HTERT RPE-1 (cell line): Measurements from ENCODE around the gene MRPL14.

ENCODE experiments used
- in situ Hi-C: fragments of 300-500 bp; cut with MboI; formaldehyde crosslinking; loops from 4 replicates; pipeline ENCODE4 v1.14.3; 2020; ENCODE audit warnings: low sequenced_read_pairs

MRPL14 gene

DNA sequence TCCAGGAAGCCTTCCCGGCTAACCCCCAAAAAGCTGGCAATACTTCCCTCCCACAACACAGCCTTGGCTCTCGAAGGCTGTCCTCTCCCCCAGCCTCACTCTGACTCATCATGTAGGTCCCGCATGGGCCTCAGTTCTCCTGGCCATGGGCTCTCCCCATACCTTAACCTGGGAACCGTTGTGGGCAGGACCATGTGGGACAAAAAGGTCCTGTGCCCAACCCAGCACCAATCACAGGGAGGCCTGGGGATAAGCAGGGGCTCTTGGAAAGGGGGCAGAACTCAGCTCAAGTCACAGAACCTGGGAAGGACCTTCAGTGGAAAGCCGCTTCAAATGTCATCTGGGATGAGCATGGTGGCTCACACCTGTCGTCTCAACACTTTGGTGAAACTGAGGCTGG is 45.5 kb downstream of the MRPL14 start:
- in situ Hi-C loops, result no loop called here

DNA sequence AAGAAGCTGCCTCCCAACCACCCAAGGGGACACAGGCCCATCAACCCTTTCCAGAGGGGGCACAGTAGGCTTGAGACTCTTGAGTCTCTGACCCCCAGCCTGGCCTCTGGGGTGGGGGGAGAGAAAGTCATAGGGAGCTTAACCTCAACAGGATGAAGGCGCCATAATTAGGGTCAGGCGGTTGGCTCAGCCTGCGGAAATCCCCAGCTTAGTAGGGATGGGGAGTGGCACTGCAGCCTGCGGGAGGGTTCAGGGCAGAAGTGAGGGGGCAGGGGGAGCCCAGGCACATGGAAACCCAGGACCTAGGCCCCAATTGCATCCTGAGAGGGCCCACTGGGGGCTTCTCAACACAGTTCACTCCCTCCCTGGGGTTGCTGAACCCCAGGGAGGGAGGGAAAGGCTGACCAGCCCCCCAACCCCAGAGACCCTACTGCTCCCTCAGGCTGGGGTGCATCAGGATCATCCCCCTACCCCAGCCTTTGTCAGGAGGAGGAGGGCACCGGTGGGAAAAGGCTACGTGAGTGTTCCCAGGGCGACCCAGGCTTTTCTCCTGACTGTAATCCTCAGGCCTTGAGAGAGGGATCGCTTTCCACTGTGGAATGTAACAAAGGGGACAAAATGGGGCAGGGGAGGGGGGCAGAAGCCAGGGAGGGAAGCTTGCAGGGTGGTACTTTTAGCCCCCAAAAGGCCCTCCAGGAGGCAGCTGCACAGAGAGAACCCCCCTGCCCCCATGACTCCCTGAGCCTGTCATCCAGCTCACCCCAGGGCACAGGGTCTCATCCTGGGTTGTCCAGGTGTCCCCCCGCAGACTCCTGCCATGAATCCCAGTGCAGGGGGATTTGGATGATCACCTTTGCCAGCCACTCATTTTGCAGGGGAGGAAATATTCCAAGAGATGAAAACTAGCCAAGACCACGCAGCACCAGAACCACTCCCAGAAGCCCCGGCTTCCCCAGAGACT is 46.4 kb downstream of the MRPL14 start:
- in situ Hi-C loops, result no loop called here

DNA sequence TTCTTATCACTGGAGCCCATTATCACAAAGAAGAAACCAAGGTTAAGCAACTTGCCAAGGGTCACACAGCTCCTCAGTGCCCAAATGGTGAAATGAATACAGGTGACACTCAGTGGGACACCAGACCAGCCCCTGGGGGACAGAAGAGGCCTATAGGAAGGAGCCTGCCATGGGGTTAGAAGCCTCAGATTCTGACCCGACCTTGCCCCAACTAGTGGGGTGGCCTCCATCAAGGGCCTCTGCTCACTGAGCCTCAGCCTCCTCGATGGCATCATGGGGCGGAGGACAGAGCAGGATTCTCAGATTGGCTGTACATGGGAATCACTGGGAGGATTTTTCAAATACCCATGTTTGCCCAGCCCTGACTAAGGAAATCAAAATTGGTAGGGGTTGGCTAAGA is 47.6 kb downstream of the MRPL14 start:
- in situ Hi-C loops, result no loop called here

DNA sequence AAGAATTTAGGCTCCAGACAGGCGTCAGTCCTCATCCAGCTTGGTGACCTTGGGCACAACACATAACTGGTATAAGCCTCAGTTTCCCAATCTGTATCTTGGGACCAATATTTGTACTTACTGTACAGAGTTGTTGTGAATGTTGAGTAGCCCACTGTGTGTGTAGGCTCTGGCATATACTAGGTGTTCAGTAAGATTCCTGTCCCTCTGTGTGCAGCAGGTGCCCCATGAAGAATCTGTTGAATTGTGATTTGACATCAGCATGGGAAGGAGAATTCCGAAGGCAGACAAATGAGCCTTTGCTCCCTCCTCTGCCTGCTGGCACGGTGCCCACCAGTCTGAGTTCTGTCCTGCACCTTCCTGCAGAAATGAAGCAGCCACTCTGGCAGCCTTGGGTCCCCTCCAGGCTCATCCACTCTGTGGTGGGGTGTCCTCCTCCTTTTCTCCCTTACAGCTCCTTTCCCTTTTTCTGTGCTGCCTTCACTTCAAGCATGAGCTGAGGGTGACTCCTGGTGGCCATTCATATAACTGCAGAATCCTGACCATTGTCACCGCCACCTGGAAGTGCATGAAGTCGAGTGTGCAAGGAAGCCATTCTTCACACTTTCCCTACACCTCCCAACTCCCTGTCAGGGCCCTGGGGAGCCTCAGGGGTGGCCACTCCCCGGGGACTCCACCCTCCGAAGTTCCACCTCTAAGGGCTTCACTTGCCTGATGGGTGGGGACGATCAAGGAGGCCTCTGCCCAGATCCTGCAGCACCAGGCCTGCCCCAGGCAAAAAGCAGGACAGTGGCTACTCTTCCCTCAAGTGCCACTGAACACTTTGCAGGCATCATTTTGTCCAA is 48.2 kb downstream of the MRPL14 start:
- in situ Hi-C loops, result no loop called here

DNA sequence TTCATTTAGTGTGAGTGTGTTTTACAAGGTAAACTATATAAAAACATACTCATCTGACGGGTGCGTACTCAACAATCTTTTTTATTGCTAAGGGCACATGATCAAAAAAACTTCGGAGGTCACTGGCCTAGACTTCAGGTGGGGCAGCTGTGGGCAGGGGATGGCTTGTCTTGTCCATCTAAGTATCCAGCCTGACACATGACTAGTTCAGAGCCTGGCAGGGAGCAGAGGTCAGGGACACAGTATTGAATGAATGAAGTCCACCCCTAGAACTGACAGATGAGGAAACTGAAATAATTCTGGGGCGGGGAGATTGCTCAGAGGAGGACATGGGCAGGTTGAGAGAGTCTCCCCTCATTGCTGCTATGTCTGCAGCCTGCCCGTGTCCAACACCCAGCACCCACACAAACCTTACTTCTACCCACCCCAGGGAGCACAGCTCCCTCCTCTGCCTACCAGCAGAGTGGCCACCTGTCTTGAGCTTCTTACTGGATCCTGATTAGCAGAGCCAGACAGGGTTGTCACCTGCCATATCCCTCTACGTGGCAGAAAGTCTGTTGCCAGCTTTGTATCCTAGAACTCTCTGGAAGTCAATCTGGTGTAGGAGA is 48.9 kb downstream of the MRPL14 start:
- in situ Hi-C loops, result no loop called here

DNA sequence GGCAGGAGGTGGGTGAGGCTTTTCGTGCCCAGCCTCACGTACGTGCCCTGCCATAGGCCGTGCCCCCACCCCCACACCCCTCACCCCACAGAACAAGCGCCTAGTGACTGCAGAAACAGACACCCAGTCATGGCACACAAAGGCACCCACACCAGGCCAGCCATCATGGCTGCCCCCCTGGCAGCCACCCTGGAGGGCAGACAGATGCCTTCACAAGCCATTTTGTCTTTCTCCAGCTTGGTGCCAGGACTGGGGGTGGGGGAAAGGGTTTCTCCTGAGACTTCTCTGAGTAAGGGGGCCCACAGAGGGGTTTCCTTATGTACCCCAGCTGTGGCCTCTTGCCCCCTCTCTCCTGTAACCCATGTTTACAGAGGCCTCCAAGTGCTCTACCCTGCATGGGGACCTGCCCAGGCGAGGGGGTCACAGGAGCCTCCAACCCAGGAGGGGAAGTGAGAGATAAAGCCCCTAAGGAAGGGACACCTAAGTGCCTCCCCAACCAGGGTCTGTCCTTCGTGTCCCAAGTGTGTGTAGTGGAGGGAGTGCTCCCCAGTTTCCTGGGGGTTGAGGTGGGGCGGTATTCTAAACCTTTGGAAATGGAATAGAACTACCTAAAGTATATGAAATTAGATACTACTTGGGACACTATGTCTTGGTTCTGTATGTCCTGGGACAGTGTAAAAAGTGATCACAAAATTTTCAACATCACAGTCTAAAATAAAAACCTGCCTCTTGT is 49.9 kb downstream of the MRPL14 start:
- in situ Hi-C loops, result no loop called here

DNA sequence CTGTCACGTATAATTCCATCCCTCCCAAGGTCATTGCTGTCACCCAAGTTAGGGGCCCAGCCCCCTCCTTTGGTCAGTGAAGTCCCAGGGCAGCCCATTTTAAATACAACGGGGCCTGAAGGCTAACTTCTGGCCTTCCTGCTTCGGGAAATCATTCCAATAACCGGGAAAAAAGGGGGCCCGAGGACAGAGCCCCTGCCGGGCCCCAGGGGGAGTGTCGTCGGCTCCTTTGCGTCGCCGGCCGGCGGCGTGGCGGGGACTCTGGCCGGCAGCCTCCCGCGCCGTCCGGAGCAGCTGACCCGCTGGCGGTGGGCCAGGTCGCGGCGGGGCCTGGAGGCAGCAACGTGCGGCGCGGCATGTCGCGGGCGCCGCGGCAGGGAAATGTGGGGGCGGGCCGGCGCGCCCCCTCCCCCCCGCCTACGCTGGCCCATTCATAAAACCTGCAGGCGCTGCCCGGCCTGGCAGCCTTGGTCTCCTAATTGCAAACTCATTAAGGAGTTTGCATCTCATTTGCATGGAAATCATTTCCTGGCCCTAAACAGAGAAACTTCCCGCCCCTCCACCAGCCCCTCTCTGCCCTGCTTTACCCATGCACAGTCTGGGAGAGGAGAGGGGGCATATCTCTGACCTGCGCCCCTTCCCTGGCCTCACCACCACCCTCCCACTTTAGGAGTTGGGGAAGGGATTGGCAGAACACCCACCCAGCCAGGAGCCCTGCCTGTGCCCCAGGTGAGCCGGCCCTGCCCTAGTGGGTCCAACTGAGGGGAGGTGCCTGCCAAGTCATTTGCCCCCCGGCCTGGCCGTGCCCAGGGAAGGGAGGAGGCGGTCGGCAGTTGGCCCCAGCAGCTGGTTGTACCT is 50.7 kb downstream of the MRPL14 start:
- in situ Hi-C loops, result no loop called here

DNA sequence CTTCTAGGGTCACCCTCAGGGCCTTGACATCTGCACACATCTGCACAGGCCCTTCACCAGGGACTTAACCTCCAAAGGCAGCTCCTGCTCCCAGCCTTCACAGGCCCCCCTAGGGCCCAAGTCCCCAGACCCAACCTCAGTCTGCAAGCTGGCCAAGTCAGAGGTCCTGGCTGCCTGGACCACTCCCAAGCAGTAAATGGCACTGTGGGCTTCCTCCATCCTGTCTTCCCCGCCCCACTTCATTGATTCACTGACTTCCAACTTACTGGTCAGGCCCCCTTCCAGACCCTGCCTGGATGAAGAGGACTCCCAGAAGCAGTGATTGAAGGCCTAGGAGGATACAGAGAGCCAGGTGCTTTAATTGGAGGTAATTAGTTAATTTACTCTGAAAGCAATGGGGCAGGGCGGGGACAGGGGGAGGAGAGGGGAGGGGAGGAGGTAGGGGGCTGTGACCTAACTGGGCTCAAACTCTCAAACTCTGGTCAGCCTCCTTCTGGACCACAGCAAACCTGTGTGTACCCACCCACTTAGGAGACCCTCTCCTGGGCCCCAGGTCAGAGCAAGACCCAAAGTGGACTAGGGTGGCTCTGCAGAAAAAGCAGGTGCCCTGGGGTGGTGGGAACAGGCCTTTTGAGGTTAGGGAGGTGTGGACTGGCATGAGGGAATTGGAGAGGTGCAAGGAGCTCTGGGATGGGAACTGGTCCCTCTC is 51.5 kb downstream of the MRPL14 start:
- in situ Hi-C loops, result no loop called here

DNA sequence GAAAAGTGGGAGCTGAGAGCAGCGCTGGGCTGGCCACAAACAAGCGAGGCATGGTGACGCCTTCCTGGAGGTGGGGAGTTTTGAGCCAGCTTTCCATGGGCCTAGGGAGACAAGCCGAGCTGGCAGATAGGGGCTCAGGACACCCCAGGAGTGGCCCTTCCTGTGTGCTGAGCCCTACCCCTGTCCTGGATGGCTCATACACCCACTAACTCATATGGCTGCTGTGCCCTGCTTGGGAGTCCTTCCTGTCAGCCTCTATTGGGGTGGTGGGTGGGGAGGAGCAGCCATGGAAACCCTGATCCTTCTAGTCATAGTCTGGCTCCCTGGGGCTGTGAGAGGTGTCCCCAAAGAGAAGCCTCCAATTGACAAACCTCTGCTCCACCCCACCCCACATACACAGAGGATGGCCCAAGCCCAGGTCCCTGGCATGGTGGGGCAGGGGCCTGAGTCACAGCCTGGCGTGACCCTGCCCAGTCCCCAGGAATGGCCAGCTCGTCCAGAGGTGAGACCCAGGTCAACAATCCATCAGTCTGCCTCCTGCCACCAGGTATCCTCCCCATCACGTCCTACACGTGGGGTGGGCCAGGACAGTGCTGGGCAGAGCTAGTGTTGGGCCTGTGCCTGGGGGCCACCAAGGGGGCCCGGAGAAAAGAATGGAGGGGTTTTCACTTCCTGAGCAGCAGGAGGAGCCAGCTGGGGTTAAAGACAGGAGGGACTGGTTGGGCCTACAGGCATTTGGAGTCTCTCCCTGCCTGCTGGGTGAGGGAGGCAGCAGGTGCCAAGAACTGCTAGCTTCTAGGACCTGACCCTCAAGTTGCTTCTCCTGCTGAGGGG is 52.2 kb downstream of the MRPL14 start:
- in situ Hi-C loops, result no loop called here

DNA sequence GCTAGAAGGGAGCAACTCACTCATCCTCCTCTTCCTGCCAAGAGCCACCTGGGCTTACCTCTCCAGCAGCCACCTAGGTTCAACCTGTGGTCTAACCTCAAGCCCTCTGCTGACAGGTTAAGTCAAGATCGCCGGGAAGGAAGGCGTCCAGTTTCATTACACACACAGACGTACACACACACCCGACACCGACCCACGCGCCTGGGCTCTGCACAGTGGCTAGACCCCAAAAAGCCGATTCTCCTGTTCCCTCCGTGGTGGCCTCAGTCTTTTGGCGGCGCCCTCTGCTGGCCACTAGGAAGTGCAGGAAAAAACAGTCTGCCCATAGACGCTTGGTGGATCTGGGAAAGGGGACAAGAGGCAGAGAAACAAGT is 52.8 kb downstream of the MRPL14 start:
- in situ Hi-C loops, result no loop called here

DNA sequence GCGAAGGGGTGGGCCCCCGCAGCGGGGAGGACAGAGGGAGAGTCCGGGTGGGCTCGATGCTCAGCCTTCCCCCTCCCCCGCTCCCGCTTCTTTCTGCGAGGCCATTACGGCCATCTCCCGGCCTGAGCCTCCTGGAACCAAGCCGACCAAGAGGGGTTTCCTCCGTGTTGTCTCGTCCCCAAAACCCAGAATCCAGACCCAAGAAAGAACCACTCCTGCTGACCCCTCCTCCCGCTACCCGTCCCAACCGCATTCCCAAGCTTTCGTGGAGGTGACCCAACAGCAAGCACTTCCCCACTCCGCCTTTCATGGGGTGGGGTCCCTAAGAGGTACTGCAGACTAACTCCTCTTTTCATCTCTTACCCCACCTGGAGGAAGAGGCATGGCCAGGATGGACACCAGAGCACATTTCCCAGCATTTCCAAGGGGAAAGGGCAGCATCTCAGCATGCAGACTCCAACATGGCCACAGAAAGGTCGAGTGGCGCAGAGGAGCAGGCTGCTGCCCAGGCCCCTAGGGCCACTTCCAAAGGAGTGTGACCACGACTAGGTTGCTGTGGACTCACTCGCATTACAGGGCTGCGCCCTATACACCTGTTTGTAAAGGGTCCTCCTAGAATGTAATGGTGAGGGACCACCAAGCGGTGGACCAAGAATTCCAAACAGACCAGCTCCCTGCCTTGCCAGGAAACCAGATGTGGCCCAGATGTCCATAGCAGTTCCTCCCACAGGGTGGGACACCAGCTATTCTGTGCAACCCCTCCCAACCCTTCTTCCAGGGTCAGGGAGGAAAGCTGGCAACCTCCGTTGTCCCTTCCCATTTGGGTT is 53.4 kb downstream of the MRPL14 start:
- in situ Hi-C loops, result no loop called here

DNA sequence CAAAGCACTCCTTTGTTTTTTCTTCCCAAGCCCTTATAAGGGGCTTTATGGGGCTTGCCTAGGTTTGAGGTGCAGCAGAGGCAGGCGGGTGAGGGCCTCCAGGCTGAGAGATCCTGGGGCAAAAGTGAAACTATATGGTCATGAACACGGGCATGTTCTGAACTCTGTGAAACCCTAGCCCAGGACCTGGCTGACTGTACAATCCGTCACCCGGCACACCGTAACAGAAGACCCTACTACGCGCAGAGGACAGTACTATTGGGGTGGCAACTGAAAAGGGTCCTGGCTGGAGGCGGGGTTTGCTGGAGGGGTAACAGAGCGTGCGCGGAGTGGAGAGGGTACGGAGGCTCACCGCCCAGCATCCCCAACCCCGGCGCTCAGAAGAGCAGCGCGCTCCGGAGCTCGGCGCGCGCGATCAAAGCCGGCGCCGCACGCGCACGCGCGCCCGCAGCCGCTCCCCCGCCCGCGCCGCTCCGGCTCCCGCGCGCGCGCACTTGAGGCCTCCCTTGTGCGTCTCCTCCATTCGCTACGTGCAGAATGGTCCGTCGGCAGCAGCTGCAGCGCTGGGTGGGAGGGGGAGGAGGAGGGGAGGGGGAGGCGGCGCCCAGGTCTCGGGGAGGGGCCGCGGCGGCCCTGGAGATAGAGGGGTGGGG is 54.2 kb downstream of the MRPL14 start:
- in situ Hi-C loops, result no loop called here

DNA sequence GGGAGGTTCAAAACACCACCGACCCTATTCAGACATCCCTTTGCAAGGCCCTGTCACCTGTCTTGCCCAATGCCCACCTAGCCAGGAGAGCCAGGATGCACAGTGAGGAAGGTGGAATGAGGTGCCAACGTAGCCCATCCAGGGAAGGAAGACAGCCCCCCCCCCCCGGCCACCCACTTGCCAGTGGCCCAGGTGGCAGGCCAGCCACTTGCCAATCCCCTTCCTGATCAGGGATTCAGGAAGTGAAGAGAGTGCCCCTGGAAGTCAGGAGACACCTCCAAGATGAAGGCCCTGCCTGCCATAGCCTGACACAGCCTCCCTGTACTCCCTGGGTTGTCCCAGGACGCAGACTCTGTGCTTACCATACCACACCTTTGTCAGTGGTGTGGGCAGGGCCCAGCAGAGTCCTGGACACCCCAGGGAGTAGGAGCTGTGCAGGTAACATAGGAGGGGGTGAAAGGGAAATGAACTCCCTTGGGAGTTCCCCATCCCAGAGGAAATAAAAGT is 54.7 kb downstream of the MRPL14 start:
- in situ Hi-C loops, result no loop called here

DNA sequence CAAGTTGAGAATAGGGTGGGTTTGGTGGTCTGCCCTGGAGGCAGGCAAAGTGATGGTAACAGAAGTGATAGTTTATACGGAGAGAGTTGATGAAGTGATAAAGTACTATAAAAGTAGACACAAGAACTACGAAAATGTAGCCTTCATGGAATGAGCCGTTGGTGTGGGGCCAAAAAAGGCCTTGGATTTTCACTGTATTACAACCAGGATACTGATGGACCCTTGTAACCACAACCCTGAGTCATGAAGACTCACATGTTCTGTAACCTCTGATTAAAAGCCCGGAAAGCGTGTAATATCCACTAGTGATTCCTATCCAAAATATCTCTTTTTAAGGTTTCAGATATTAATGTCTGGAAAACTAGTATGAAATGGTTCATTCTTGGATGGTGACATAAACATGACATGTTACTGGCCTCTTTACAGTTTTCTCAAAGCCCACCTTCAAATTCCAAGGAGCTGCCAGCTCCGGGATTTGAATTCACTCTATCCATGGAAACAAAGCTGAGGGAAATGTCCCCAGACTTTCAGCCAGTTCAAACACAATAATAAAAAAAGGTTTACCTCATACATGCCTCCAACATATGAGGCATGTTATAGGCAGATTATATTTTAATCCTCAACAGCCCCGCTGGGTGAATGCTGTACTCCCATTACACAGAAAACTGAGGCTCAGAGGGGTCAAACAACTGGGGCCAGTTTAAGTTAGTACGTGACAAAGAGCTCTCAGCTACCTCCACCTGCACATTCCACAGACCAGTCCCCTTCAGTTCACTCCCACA is 55.4 kb downstream of the MRPL14 start:
- in situ Hi-C loops, result no loop called here

DNA sequence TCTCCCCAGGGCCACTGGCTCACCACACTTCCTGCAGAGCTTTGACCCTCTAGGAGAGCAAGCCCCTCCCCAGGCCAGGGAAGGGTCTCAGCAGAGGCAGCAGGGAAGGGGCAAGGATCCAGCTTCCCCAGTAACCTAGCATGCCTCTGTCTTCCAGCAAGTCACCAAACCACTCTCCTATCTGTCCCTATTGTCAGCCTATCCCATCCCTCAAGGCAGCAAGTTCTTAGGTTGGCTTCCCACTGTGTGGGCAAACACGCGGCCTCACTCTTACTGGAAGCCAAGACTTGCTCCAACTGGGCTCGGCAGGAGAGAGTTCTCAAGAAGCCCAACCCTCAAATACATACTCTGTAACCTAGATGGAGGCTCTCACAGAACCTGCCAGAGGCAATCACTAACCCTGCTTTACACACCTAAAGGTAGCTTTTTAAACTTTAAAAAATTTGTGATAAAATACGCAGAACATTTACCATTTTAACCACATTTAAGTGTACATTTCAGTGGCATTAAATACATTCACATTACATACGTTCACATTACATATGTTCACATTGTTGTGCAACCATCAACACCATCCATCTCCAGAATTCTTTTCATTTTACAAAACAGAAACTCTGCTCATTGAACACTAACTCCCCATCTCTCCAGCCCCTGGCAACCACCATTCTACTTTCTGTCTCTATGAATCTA is 58.5 kb downstream of the MRPL14 start:
- in situ Hi-C loops, result no loop called here
